NCI-H2171 treated with DMSO at 0.1 percent for 48 hours (cell line): ENCODE results near the gene KIF27.
"Not testable (repeated sequence)": the region's sequence is repeated elsewhere in the genome, so short reads cannot be mapped to it uniquely, and the experiment has no call there.

Source experiments
- DNase-seq: peaks from one replicate; lab custom pipeline; 2025; lab: John Stamatoyannopoulos, UW

Gene KIF27

DNA sequence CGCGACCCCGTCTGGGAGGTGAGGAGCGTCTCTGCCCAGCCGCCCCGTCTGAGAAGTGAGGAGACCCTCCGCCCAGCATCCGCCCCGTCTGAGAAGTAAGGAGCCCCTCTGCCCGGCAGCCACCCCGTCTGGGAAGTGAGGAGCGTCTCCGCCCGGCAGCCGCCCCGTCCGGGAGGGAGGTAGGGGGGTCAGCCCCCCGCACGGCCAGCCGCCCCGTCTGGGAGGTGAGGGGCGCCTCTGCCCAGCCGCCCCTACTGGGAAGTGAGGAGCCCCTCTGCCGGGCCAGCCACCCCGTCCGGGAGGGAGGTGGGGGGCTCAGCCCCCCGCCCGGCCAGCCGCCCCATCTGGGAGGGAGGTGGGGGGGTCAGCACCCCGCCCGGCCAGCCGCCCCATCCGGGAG lies 117.3 kb downstream of the KIF27 start:
- not testable (repeated sequence) for DNase-seq

DNA sequence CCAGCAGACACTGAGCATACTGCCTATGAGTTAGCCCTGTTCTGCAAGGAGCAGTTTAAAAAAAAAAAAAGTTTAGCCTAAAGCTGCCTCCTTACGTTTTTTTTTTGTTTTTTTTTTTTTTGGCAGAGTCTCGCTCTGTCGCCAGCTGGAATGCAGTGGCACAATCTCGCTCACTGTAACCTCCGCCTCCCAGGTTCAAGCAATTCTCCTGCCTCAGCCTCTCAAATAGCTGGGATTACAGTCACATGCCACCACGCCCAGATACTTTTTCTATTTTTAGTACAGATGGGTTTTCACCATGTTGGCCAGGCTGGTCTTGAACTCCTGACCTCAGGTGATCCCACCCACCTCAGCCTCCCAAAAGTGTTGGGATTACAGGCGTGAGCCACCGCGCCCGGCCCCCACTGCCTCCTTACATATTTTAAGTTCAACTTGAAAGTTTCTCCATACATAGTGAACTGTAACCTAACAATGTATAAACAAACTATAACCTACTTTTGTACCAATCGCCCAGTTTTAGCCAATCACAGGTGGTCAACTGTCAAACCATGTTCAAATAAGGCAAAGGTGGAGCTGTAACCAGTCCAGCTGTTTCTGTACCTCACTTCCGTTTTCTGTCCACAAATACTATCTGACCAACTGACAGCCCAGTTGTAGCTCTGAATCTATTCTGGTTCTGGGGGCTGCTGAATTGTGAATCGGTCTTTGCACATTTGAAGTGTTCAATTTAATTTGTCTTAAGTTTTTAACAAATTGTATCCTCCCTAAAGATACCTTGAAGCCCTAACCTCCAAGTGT lies 120.8 kb downstream of the KIF27 start:
- peak; percentile 17 for DNase-seq

DNA sequence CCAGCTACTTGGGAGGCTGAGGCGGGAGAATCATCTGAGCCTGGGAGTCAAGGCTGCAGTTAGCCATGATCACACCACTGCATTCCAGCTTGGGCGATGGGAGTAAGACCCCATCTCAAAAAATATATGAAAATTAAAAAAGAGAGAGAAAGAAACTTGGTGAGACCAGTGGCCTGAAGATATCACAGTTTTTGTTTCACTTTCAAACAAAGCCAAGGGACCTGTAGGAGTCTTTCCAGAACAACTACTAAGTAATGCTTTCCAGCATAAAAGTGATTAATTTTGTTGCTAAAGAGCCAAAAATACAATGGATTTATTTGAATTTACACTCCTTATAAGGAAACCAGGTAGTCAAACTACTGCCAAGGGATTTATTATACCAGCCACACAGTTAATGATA lies 127.2 kb downstream of the KIF27 start:
- DNase-seq: no peak

DNA sequence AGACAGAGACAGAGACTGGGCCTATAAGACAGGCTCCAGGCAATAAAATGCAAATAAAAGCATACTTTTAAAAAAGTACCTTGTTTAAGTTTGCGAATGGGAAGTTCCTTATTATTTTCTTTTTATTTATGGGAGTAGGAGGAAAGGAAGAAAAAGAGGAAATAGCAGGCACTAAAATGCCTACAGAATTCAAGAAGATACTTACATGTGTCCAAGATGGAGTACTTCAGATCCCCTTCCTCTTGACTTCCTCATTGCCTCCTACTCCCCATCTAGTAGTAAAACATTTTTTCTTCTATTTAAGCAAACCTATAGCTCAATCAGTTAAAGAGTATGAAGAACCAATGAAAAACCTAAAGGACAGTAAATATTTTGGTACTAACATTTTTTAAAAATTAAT lies 128.5 kb downstream of the KIF27 start:
- no peak for DNase-seq
